SK-N-SH treated with all-trans-retinoic acid at 6 μM for 48 hours (cell line): Measurements from ENCODE around the gene NALCN.

Experiments
- ATAC-seq: fragments of 200-7000 bp; cut with Tn5 transposase; 3 replicates; pipeline ENCODE4 v1.9.1; 2020; ENCODE audit warnings: mild to moderate bottlenecking, moderate library complexity
- ARNTL ChIP-seq: fragments of 450-650 bp; formaldehyde crosslinking; IDR thresholded peaks from 2 replicates; pipeline ENCODE4 v1.5.0; 2020; ENCODE audit warnings: low read depth, mild to moderate bottlenecking, moderate library complexity, borderline replicate concordance
- BACH2 ChIP-seq: fragments of 250-450 bp; sonication (Bioruptor Pico); IDR thresholded peaks from 2 replicates; pipeline ENCODE4 v1.9.0; 2021; ENCODE audit warnings: mild to moderate bottlenecking, borderline replicate concordance
- CSDC2 ChIP-seq: fragments of 250-450 bp; sonication (Bioruptor Pico); IDR thresholded peaks from 2 replicates; pipeline ENCODE4 v1.5.0; 2020; ENCODE audit warnings: mild to moderate bottlenecking, moderate library complexity
- CSRNP3 ChIP-seq: fragments of 250-450 bp; sonication (Bioruptor Pico); IDR thresholded peaks from 2 replicates; pipeline ENCODE4 v1.5.1; 2021; ENCODE audit warnings: mild to moderate bottlenecking, moderate library complexity
- ESRRG ChIP-seq: fragments of 250-450 bp; sonication (Bioruptor Pico); IDR thresholded peaks from 2 replicates; pipeline ENCODE4 v1.6.1; 2021; ENCODE audit warnings: mild to moderate bottlenecking
- GLIS3 ChIP-seq: fragments of 250-450 bp; sonication (Bioruptor Pico); IDR thresholded peaks from 2 replicates; pipeline ENCODE4 v1.5.0; 2020; ENCODE audit warnings: mild to moderate bottlenecking, moderate library complexity
- ISL1 ChIP-seq: fragments of 250-450 bp; sonication (Bioruptor Pico); IDR thresholded peaks from 2 replicates; pipeline ENCODE4 v2.1.2; 2022; ENCODE audit warnings: mild to moderate bottlenecking, moderate library complexity
- OSR1 ChIP-seq: fragments of 250-450 bp; sonication (Bioruptor Pico); IDR thresholded peaks from 2 replicates; pipeline ENCODE4 v1.8.0; 2022; ENCODE audit warnings: moderate library complexity, mild to moderate bottlenecking, inconsistent platforms
- PATZ1 ChIP-seq: fragments of 250-450 bp; sonication (Bioruptor Pico); IDR thresholded peaks from 2 replicates; pipeline ENCODE4 v1.8.0; 2020; ENCODE audit warnings: mild to moderate bottlenecking, moderate library complexity, borderline replicate concordance
- POU6F1 ChIP-seq: fragments of 250-450 bp; sonication (Bioruptor Pico); IDR thresholded peaks from 2 replicates; pipeline ENCODE4 v1.8.0; 2021; ENCODE audit warnings: low read depth, mild to moderate bottlenecking, moderate library complexity, borderline replicate concordance
- PPARA ChIP-seq: fragments of 250-450 bp; sonication (Bioruptor Pico); IDR thresholded peaks from 2 replicates; pipeline ENCODE4 v1.5.0; 2020; ENCODE audit warnings: mild to moderate bottlenecking, borderline replicate concordance
- RARB ChIP-seq: fragments of 250-450 bp; sonication (Bioruptor Pico); IDR thresholded peaks from 2 replicates; pipeline ENCODE4 v1.8.0; 2021; ENCODE audit warnings: mild to moderate bottlenecking, moderate library complexity
- SNAI2 ChIP-seq: fragments of 250-450 bp; sonication (Bioruptor Pico); IDR thresholded peaks from 2 replicates; pipeline ENCODE4 v1.5.0; 2020; ENCODE audit warnings: mild to moderate bottlenecking, moderate library complexity
- TCF4 ChIP-seq: fragments of 250-450 bp; sonication (Bioruptor Pico); IDR thresholded peaks from 2 replicates; pipeline ENCODE4 v1.8.0; 2021; ENCODE audit warnings: mild to moderate bottlenecking, moderate library complexity, borderline replicate concordance
- TOX ChIP-seq: fragments of 250-450 bp; sonication (Bioruptor Pico); IDR thresholded peaks from 2 replicates; pipeline ENCODE4 v1.8.0; 2021; ENCODE audit warnings: mild to moderate bottlenecking, moderate library complexity, borderline replicate concordance
- TSHZ2 ChIP-seq: fragments of 250-450 bp; sonication (Bioruptor Pico); IDR thresholded peaks from 2 replicates; pipeline ENCODE4 v1.5.0; 2020; ENCODE audit warnings: mild to moderate bottlenecking, moderate library complexity
- ZC3H10 ChIP-seq: fragments of 250-450 bp; sonication (Bioruptor Pico); IDR thresholded peaks from 2 replicates; pipeline ENCODE4 v1.5.1; 2021; ENCODE audit warnings: mild to moderate bottlenecking, moderate library complexity
- ZFP3 ChIP-seq: fragments of 250-450 bp; sonication (Bioruptor Pico); IDR thresholded peaks from 2 replicates; pipeline ENCODE4 v1.5.0; 2020; ENCODE audit warnings: mild to moderate bottlenecking, moderate library complexity
- ZNF565 ChIP-seq: fragments of 450-650 bp; formaldehyde crosslinking; conservative IDR thresholded peaks from 2 replicates; pipeline ENCODE4 v1.5.0; 2020; ENCODE audit warnings: low read depth, mild to moderate bottlenecking, moderate library complexity
- ZNF70 ChIP-seq: fragments of 450-650 bp; formaldehyde crosslinking; IDR thresholded peaks from 2 replicates; pipeline ENCODE4 v1.5.0; 2020; ENCODE audit warnings: mild to moderate bottlenecking, moderate library complexity
- ZNF8 ChIP-seq: fragments of 450-650 bp; formaldehyde crosslinking; IDR thresholded peaks from 2 replicates; pipeline ENCODE4 v1.5.0; 2020; ENCODE audit warnings: mild to moderate bottlenecking, moderate library complexity

The NALCN gene

GRCh38 chr13:101305981-101306411 is 110.3 kb downstream of the NALCN start (continued):
- TF ChIP-seq ZFP3 (CRISPR knock-in tag) (no peak), ISL1 (CRISPR knock-in tag) (no peak), ESRRG (no peak), SNAI2 (CRISPR knock-in tag) (no peak), ZNF565 (CRISPR knock-in tag) (no peak), PPARA (CRISPR knock-in tag) (no peak), ARNTL (CRISPR knock-in tag) (no peak)

GRCh38 chr13:101303521-101303920 is 112.8 kb downstream of the NALCN start:
- TF ChIP-seq TCF4 (no peak), CSDC2 (CRISPR knock-in tag) (no peak)
- TF ChIP-seq, all 23 proteins: peak for 0
- ATAC-seq = no peak

GRCh38 chr13:101301053-101301452 is 115.3 kb downstream of the NALCN start:
- no peak for ATAC-seq
- TF ChIP-seq SNAI2 (CRISPR knock-in tag) (no peak), TSHZ2 (CRISPR knock-in tag) (no peak), PPARA (CRISPR knock-in tag) (no peak), TOX (no peak), PATZ1 (CRISPR knock-in tag) (no peak), GLIS3 (CRISPR knock-in tag) (no peak), ZC3H10 (CRISPR knock-in tag) (no peak), ESRRG (no peak), ARNTL (CRISPR knock-in tag) (no peak), ZNF70 (no peak), CSDC2 (CRISPR knock-in tag) (no peak), BACH2 (CRISPR knock-in tag) (no peak), TCF4 (no peak), POU6F1 (CRISPR knock-in tag) (no peak), OSR1 (CRISPR knock-in tag) (no peak)

- TF ChIP-seq ZNF8 (CRISPR knock-in tag) (no peak), TOX (no peak), ZNF70 (no peak), ZNF565 (CRISPR knock-in tag) (no peak), ISL1 (CRISPR knock-in tag) (no peak), CSRNP3 (CRISPR knock-in tag) (no peak), ZFP3 (CRISPR knock-in tag) (no peak), RARB (no peak), ARNTL (CRISPR knock-in tag) (no peak), BACH2 (CRISPR knock-in tag) (no peak), PATZ1 (CRISPR knock-in tag) (no peak), CSDC2 (CRISPR knock-in tag) (no peak), GLIS3 (CRISPR knock-in tag) (no peak), ESRRG (no peak)
- ATAC-seq = no peak
Observed at GRCh38 chr13:101300531-101300930, 115.8 kb downstream of the NALCN start.
